ENCODE data around the gene HOXB3. TPM values are rescaled to one million over a fixed set of nuclear protein-coding genes. Genes with fewer than 3 reads are reported as not detected.

Gene HOXB3
- total and polyA plus RNA-seq, 2 of the 4 experiments (the other 2 are of a cell fraction) = 6.3 to 59.6 TPM

DNA sequence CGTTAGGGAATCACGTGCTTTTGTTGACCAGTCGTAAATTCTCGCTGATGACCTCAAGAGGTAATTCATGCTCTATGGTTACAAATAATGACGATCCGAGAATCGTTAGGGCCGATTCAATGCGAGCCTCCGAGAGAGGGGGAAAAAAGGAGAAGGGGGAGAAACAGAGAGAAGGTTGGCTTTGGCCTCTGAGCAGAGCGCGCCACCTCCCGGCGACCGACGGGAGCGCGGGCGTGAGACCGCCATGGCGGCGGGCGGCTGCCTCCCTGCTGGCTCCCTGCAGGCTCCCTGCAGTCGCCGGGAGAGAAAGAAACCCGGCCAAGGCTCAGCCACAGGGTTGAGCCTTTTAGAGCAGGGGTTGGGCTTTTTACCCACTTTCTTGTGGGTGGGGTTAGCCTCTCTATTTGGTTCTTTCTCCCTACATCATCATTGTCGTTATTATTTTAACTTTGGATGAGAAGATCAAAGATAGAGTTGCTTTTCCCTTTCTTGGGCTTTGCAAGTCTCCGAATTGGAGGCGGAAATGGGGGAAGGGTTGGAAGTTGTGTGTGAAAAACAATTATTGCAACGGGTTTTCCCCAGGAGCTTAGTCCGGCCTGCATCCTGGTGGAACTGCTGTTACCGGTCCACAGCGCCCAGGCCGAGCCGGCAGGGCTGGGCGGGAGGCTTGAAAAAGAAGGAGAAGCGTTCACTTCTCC is 3.9 kb upstream of the HOXB3 start:
- Histone ChIP-seq H3K36me3 (ENCODE audit: control insufficient read depth, insufficient read depth, low read length) (peaks cover 14% of the 10 kb centered on the region; the same call in 1 of the 2 replicates), H2BK120ac (ENCODE audit: low read depth, low read length) (peak overlapping the region; percentile 79), H3K27me3 (ENCODE audit: control insufficient read depth, insufficient read depth, low read length) (no peaks in the 10 kb centered on the region), H2BK5ac (ENCODE audit: low read depth, low read length, poor library complexity, severe bottlenecking) (peak overlapping the region; percentile 95), H3K27ac (ENCODE audit: insufficient read depth, low read length) (peak overlapping the region; percentile 96), H3K56ac (ENCODE audit: extremely low read depth, insufficient read depth, low read length) (peak overlapping the region; percentile 100), H3K9ac (ENCODE audit: low read depth, low read length) (peak overlapping the region; percentile 82), H2BK15ac (ENCODE audit: low read depth, low read length) (0 out of 3 replicates have a peak overlapping the region, but pooled peaks have one; percentile 22), H3K9me3 (ENCODE audit: control insufficient read depth, insufficient read depth, low read length) (no peaks in the 10 kb centered on the region), H2AK5ac (ENCODE audit: low read depth, low read length) (peak overlapping the region; percentile 63; the same call in 1 of the 2 replicates), H3K23ac (ENCODE audit: low read depth, low read length) (peak overlapping the region; percentile 98), H2AK9ac (replicated peaks; ENCODE audit: low read depth, low read length, poor library complexity) (peak overlapping the region; percentile 38), H4K5ac (ENCODE audit: low read depth, low read length) (peak overlapping the region; percentile 78), H3K4ac (ENCODE audit: low read depth, low read length) (peak overlapping the region; percentile 91), H3K79me1 (ENCODE audit: low read depth in 1 of 2, low read length in 2 of 2) (peaks cover 7 to 9% of the 10 kb centered on the region in 2 experiments; a peak in 3 of 4 replicates), H4K20me1 (ENCODE audit: insufficient read depth, low read length) (peaks cover 7% of the 10 kb centered on the region; the same call in 1 of the 2 replicates), H3K4me2 (ENCODE audit: low read depth, low read length) (peak overlapping the region; percentile 83), H3K4me3 (ENCODE audit: insufficient read depth, low read depth, low read length) (peak overlapping the region; percentile 91), H2BK20ac (ENCODE audit: low read depth, low read length) (peak overlapping the region; percentile 53), H2AFZ (replicated peaks; ENCODE audit: low read length, poor library complexity) (peak overlapping the region; percentile 78), H3K14ac (replicated peaks; ENCODE audit: low read depth, low read length) (peak overlapping the region; percentile 69), H3K4me1 (ENCODE audit: control insufficient read depth, insufficient read depth, low read length) (peaks cover 12% of the 10 kb centered on the region), H3K9me1 (ENCODE audit: insufficient read depth, low read length) (no peaks in the 10 kb centered on the region), H4K91ac (ENCODE audit: insufficient read depth, low read depth, low read length) (peak overlapping the region; percentile 93), H4K8ac (ENCODE audit: low read depth in 2 of 2, low read length in 2 of 2) (peak overlapping the region; percentile 81 to 90; a peak in 3 of 4 replicates), H3K18ac (ENCODE audit: low read depth, low read length) (peak overlapping the region; percentile 58)
- ATAC-seq (ENCODE audit: low read depth) = peak; percentile 48
- dilution Hi-C loops (cut with HindIII; ENCODE audit: low sequenced_read_pairs, unreplicated experiment) = no loop called here
- in situ Hi-C loops (cut with MboI; ENCODE audit: low sequenced_read_pairs) = loop anchor here (10.0 kb wide), 1 partner anchor 569 kb away; no protein-coding TSS in a partner anchor
- ChIA-PET POLR2A (ENCODE audit: unreplicated experiment) (interaction anchor here (0.6 to 3.1 kb wide), 7 partner anchors 16 to 258 kb away, joined by 3 to 25 read pairs (median 5); no protein-coding TSS in a partner anchor), CTCF (interaction anchor here (0.6 to 1.8 kb wide), 4 partner anchors 11 to 243 kb away, joined by 4 to 6 read pairs (median 5); no protein-coding TSS in a partner anchor)
- WGBS, 2 experiments (ENCODE audit: extremely low coverage in 2 of 2, insufficient read length in 1 of 2) = 1% methylated on average over 18 of the region's 37 CpGs; no CpG with 5 or more reads in 1 of the 2 experiments
- DNase-seq = peak; percentile 99
- no TSS peak for BruUV-seq (replicated peaks)
- intact Hi-C loops (cut with micrococcal nuclease) = loop anchor here (1.0 to 2.0 kb wide), 2 partner anchors 23 to 258 kb away; no protein-coding TSS in a partner anchor
- TF ChIP-seq FOS (IDR thresholded peaks at IDR 0.05; ENCODE audit: low read depth, low read length) (no peak), SMC3 (IDR thresholded peaks at IDR 0.05; ENCODE audit: low read depth, low read length) (peak; percentile 82), BHLHE40 (IDR thresholded peaks at IDR 0.05; ENCODE audit: low read depth, low read length) (peak; percentile 57; the same call in 1 of the 2 replicates), POLR2A (IDR thresholded peaks at IDR 0.05; ENCODE audit: low read depth, low read length) (peak; percentile 67), RAD21 (IDR thresholded peaks at IDR 0.05; ENCODE audit: low read length) (peak; percentile 93), NFE2L2 (IDR thresholded peaks at IDR 0.05; ENCODE audit: low read depth, low read length) (no peak), MAZ (IDR thresholded peaks at IDR 0.05; ENCODE audit: borderline replicate concordance, low read depth, low read length) (peak; percentile 80; the same call in 1 of the 2 replicates), USF2 (IDR thresholded peaks at IDR 0.05; ENCODE audit: low read depth, low read length) (peak; percentile 36; the same call in 1 of the 2 replicates), RFX5 (IDR thresholded peaks at IDR 0.05; ENCODE audit: low read depth, low read length) (no peak), CEBPB (IDR thresholded peaks at IDR 0.05; ENCODE audit: low read depth, low read length) (no peak), MXI1 (IDR thresholded peaks at IDR 0.05; ENCODE audit: borderline replicate concordance, low read depth, low read length) (peak; percentile 55; the same call in 1 of the 2 replicates), RCOR1 (IDR thresholded peaks at IDR 0.05; ENCODE audit: insufficient replicate concordance, low read length) (no peak), CHD1 (IDR thresholded peaks at IDR 0.05; ENCODE audit: low read depth, low read length) (0 out of 2 replicates have a peak, but pooled peaks have one; percentile 70)
- TF ChIP-seq, protein P1, sequence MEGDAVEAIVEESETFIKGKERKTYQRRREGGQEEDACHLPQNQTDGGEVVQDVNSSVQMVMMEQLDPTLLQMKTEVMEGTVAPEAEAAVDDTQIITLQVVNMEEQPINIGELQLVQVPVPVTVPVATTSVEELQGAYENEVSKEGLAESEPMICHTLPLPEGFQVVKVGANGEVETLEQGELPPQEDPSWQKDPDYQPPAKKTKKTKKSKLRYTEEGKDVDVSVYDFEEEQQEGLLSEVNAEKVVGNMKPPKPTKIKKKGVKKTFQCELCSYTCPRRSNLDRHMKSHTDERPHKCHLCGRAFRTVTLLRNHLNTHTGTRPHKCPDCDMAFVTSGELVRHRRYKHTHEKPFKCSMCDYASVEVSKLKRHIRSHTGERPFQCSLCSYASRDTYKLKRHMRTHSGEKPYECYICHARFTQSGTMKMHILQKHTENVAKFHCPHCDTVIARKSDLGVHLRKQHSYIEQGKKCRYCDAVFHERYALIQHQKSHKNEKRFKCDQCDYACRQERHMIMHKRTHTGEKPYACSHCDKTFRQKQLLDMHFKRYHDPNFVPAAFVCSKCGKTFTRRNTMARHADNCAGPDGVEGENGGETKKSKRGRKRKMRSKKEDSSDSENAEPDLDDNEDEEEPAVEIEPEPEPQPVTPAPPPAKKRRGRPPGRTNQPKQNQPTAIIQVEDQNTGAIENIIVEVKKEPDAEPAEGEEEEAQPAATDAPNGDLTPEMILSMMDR (conservative IDR thresholded peaks at IDR 0.05; ENCODE audit: low read depth, low read length) = peak; percentile 98
